ENCODE measurements around the gene BMS1. TPM values are rescaled to one million over a fixed set of nuclear protein-coding genes. Genes with fewer than 3 reads are reported as not detected.
A peak's percentile ranks its signal among the peaks of the same experiment; 100 is the strongest.

The BMS1 gene
- total RNA-seq, 1 donor from 2014 or later, result 21.8 TPM

GRCh38 chr10:42767906-42768305 is 14.7 kb upstream of the BMS1 start:
- H3K27me3 Mint-ChIP-seq, result peaks cover 26% of the 10 kb centered on the region
- H3K9me3 Mint-ChIP-seq, result peaks cover 6% of the 10 kb centered on the region
- TF ChIP-seq, protein P1, sequence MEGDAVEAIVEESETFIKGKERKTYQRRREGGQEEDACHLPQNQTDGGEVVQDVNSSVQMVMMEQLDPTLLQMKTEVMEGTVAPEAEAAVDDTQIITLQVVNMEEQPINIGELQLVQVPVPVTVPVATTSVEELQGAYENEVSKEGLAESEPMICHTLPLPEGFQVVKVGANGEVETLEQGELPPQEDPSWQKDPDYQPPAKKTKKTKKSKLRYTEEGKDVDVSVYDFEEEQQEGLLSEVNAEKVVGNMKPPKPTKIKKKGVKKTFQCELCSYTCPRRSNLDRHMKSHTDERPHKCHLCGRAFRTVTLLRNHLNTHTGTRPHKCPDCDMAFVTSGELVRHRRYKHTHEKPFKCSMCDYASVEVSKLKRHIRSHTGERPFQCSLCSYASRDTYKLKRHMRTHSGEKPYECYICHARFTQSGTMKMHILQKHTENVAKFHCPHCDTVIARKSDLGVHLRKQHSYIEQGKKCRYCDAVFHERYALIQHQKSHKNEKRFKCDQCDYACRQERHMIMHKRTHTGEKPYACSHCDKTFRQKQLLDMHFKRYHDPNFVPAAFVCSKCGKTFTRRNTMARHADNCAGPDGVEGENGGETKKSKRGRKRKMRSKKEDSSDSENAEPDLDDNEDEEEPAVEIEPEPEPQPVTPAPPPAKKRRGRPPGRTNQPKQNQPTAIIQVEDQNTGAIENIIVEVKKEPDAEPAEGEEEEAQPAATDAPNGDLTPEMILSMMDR (conservative IDR thresholded peaks at IDR 0.05), result no peak
- H3K4me1 Mint-ChIP-seq (ENCODE audit: unreplicated experiment), result no peaks in the 10 kb centered on the region
- H3K36me3 Mint-ChIP-seq, result no peaks in the 10 kb centered on the region
- no peak overlapping the region for H3K27ac Mint-ChIP-seq
- DNase-seq (ENCODE audit: extremely low spot score, unreplicated experiment), result no peak
- H3K4me3 Mint-ChIP-seq, result no peak overlapping the region

DNA sequence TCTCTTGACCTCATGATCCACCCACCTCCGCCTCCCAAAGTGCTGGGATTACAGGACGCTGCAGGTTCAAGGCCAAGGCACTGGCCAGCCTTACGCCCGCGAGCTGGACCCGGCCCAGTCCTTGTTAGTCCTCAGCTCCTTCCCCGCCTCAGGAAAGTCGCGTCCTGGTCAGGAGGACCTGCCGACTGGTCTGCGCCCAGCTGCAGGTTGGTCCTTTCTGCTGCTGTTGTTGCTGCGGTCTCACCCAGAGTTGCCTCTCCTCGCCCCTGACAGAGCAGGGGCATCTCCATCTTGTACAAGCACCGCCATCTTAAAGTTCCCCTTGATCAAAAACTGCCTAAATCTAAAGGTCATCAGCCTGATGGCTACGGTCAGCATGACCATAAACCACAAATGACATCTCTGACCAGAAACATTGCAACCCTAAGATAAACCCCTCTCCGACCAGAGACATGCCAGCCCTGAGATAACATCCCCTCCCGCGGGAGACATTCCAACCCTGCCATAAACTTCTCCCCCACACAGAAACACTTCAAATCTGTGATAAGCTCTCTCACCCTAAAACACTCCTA is 13.9 kb upstream of the BMS1 start:
- Mint-ChIP-seq H3K9me3 (peaks cover 6% of the 10 kb centered on the region), H3K4me3 (no peak overlapping the region), H3K4me1 (ENCODE audit: unreplicated experiment) (no peaks in the 10 kb centered on the region), H3K27me3 (peaks cover 23% of the 10 kb centered on the region), H3K27ac (no peak overlapping the region), H3K36me3 (no peaks in the 10 kb centered on the region)
- TF ChIP-seq, protein P1 (conservative IDR thresholded peaks at IDR 0.05), result no peak
- DNase-seq (ENCODE audit: extremely low spot score, unreplicated experiment), result no peak

DNA sequence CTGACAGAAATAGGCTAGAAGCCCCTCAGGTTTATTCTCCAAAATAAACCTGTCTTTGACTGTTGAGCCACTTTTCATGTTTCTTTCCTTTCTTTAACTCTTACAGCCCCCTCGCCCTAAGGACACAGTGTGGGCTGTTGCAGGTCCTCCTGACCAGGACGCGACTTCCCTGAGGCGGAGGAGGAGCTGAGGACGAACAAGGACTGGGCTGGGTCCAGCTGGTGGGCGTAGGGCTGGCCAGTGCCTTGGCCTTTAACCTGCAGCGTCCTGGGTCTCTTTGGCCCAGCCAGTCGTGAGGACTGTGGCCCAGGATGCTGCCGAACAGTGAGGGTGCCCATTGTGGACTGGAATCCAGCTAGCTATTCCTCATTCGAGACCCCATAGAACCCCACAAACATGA is 13.4 kb upstream of the BMS1 start:
- TF ChIP-seq, protein P1 (conservative IDR thresholded peaks at IDR 0.05), result no peak
- H3K4me1 Mint-ChIP-seq (ENCODE audit: unreplicated experiment), result no peaks in the 10 kb centered on the region
- H3K27ac Mint-ChIP-seq, result no peak overlapping the region
- peaks cover 6% of the 10 kb centered on the region for H3K9me3 Mint-ChIP-seq
- DNase-seq (ENCODE audit: extremely low spot score, unreplicated experiment), result no peak
- no peak overlapping the region for H3K4me3 Mint-ChIP-seq
- H3K27me3 Mint-ChIP-seq, result peaks cover 22% of the 10 kb centered on the region
- H3K36me3 Mint-ChIP-seq, result no peaks in the 10 kb centered on the region

GRCh38 chr10:42769673-42770072 is 12.9 kb upstream of the BMS1 start:
- DNase-seq (ENCODE audit: extremely low spot score, unreplicated experiment), result no peak
- H3K4me3 Mint-ChIP-seq, result no peak overlapping the region
- H3K4me1 Mint-ChIP-seq (ENCODE audit: unreplicated experiment), result no peaks in the 10 kb centered on the region
- TF ChIP-seq, protein P1 (conservative IDR thresholded peaks at IDR 0.05), result no peak
- H3K36me3 Mint-ChIP-seq, result no peaks in the 10 kb centered on the region
- peaks cover 6% of the 10 kb centered on the region for H3K9me3 Mint-ChIP-seq
- H3K27ac Mint-ChIP-seq, result no peak overlapping the region
- H3K27me3 Mint-ChIP-seq, result peaks cover 24% of the 10 kb centered on the region

DNA sequence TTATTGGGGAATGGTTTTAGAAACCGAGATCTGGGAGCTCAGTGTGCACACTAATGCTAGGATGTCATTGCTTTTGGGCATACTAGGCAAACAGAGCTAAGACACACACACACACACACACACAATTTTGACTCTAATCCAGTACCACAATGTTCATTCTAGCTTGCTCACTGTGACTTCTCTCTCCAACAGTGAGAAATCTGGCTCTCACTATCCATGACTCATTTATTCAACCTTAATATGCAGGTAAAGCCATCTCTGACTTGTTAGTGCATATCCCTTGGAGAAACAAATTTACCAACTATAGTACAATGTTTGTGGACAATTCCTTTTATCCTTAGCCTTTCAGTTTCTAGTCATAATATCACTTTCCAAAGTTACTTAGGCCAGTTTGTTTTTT is 5.9 kb upstream of the BMS1 start:
- H3K9me3 Mint-ChIP-seq, result no peaks in the 10 kb centered on the region
- H3K27me3 Mint-ChIP-seq, result peaks cover 55% of the 10 kb centered on the region
- no peak overlapping the region for H3K27ac Mint-ChIP-seq
- no peak overlapping the region for H3K4me3 Mint-ChIP-seq
- DNase-seq (ENCODE audit: extremely low spot score, unreplicated experiment), result no peak
- H3K36me3 Mint-ChIP-seq, result peaks cover 4% of the 10 kb centered on the region
- TF ChIP-seq, protein P1 (conservative IDR thresholded peaks at IDR 0.05), result no peak
- H3K4me1 Mint-ChIP-seq (ENCODE audit: unreplicated experiment), result no peaks in the 10 kb centered on the region

DNA sequence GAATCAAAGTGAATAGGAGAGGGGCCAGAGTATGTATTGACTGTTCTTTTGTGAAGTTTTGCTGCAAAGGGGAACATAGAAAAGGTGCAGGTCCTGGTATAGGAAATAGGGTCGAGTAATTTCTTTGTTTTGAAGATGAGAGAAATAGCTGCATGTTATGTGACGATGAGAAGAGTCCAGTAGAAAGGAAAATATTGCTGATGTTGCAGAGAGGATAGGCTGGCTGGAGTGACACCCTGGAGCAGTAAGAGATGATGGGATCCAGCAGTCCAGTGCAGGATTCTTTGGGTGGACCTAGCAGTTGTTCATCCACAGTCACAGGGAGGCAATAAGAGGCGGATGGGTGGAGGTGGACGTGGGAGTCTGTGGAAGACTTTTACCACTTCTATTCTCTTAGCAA is 2.1 kb upstream of the BMS1 start:
- H3K27me3 Mint-ChIP-seq, result peaks cover 42% of the 10 kb centered on the region
- H3K36me3 Mint-ChIP-seq, result peaks cover 4% of the 10 kb centered on the region
- H3K27ac Mint-ChIP-seq, result peak overlapping the region; percentile 76
- no peaks in the 10 kb centered on the region for H3K9me3 Mint-ChIP-seq
- peaks cover 5% of the 10 kb centered on the region for H3K4me1 Mint-ChIP-seq (ENCODE audit: unreplicated experiment)
- no peak for DNase-seq (ENCODE audit: extremely low spot score, unreplicated experiment)
- TF ChIP-seq, protein P1 (conservative IDR thresholded peaks at IDR 0.05), result no peak
- peak overlapping the region; percentile 97 for H3K4me3 Mint-ChIP-seq
